A673 (cell line): ENCODE measurements around the gene RIPOR2. TPM values are rescaled to one million over a fixed set of nuclear protein-coding genes. Genes with fewer than 3 reads are reported as not detected.

ENCODE experiments used
- BruUV-seq: library from RNA; stranded (reverse); fragments of 400-500 nt; replicated peaks from 2 replicates; lab custom pipeline; 2021; lab: Mats Ljungman, UMichigan
- CTCF ChIA-PET: fragments of 300-600 bp; sonication (Branson Sonifier 250); formaldehyde crosslinking; loops from one replicate; lab custom pipeline; 2022; ENCODE audit warnings: antibody characterized with exemption; lab: Charles Lee
- POLR2A ChIA-PET: fragments of 300-600 bp; sonication (Branson Sonifier 250); formaldehyde crosslinking; loops from one replicate; lab custom pipeline; 2022; ENCODE audit warnings: antibody characterized with exemption; ENCODE audit not compliant: low non-redundant PET; lab: Charles Lee
- DNase-seq: peaks from one replicate; pipeline ENCODE4 v3.0.0-alpha.2; 2015; ENCODE audit warnings: low spot score
- H3K27ac ChIP-seq: fragments of 200-600 bp; sonication (generic); 2 replicates; pipeline ENCODE4 v1.5.1; 2016; ENCODE audit warnings: mixed run types, low read depth, mild to moderate bottlenecking, mixed read lengths, antibody characterized with exemption, low read length; ENCODE audit not compliant: poor library complexity, severe bottlenecking
- H3K27me3 ChIP-seq: fragments of 200-600 bp; sonication (generic); replicated peaks from 2 replicates; pipeline ENCODE4 v1.6.1; 2017; ENCODE audit warnings: mixed run types, low read depth, mild to moderate bottlenecking, mixed read lengths, antibody characterized with exemption, low read length; ENCODE audit not compliant: insufficient read depth, poor library complexity
- H3K36me3 ChIP-seq: fragments of 200-600 bp; sonication (generic); 2 replicates; pipeline ENCODE4 v1.6.1; 2016; ENCODE audit warnings: mixed run types, mild to moderate bottlenecking, mixed read lengths, antibody characterized with exemption, low read length; ENCODE audit not compliant: insufficient read depth, poor library complexity, severe bottlenecking
- H3K4me1 ChIP-seq: fragments of 200-600 bp; sonication (generic); 2 replicates; pipeline ENCODE4 v1.6.1; 2017; ENCODE audit warnings: mixed run types, mild to moderate bottlenecking, mixed read lengths, antibody characterized with exemption, low read length; ENCODE audit not compliant: insufficient read depth, poor library complexity, severe bottlenecking
- H3K4me3 ChIP-seq: fragments of 200-600 bp; sonication (generic); 2 replicates; pipeline ENCODE4 v1.5.1; 2016; ENCODE audit warnings: low read depth, mixed run types, mild to moderate bottlenecking, mixed read lengths, low read length; ENCODE audit not compliant: poor library complexity, severe bottlenecking
- H3K9me3 ChIP-seq: fragments of 200-600 bp; sonication (generic); 2 replicates; pipeline ENCODE4 v1.6.1; 2016; ENCODE audit warnings: mixed run types, low read depth, mild to moderate bottlenecking, mixed read lengths, antibody characterized with exemption, low read length; ENCODE audit not compliant: poor library complexity, severe bottlenecking
- CTCF ChIP-seq: fragments of 300-800, 200-600 bp; sonication (generic); conservative IDR thresholded peaks from 2 replicates; pipeline ENCODE4 v1.5.1; 2017; ENCODE audit warnings: low read depth, mild to moderate bottlenecking, antibody characterized with exemption, low read length, moderate library complexity, mixed read lengths
- EZH2 ChIP-seq: fragments of 200-600 bp; sonication (generic); IDR thresholded peaks from 2 replicates; pipeline ENCODE4 v1.6.1; 2017; ENCODE audit warnings: borderline replicate concordance, low read depth, mild to moderate bottlenecking, mixed read lengths, antibody characterized with exemption, low read length; ENCODE audit not compliant: poor library complexity, severe bottlenecking
- intact Hi-C: fragments of 100-400 bp; cut with micrococcal nuclease; formaldehyde crosslinking; loops from one replicate; pipeline ENCODE4 v1.10.0; 2022; ENCODE audit not compliant: unreplicated experiment
- total RNA-seq: library from RNA; stranded (reverse); gene quantifications from 2 replicates; pipeline ENCODE4 v1.2.3, GENCODE V29; 2021

RIPOR2 gene
- total RNA-seq, 1 experiment from 2014 or later = 0.17 TPM

GRCh38 chr6:24775520-24776058, 160.2 kb downstream of the RIPOR2 start:
- POLR2A ChIA-PET = interaction anchor here (0.7 kb wide), 1 partner anchor 192 kb away, joined by 8 read pairs; no protein-coding TSS in a partner anchor
- CTCF ChIA-PET = no interaction called here
- H3K9me3 ChIP-seq = no peaks in the 10 kb centered on the region
- intact Hi-C loops = loop anchor here (2.0 to 10.0 kb wide), 2 partner anchors 55 to 299 kb away; no protein-coding TSS in a partner anchor
- peak overlapping the region; percentile 99 for H3K27ac ChIP-seq
- H3K36me3 ChIP-seq = peaks cover 13% of the 10 kb centered on the region
- H3K27me3 ChIP-seq = no peaks in the 10 kb centered on the region
- peaks cover 10% of the 10 kb centered on the region for H3K4me1 ChIP-seq
- no peak for TF ChIP-seq CTCF
- DNase-seq = peak; percentile 33
- BruUV-seq = TSS peak; percentile 30
- H3K4me3 ChIP-seq = peak overlapping the region; percentile 76

GRCh38 chr6:24774696-24775519, 160.9 kb downstream of the RIPOR2 start, which contains the start of gene GMNN:
Gene GMNN (plus strand): TSS chr6:24774937. CDS start chr6:24777247, 2,310 bp downstream.
- TF ChIP-seq EZH2 (no peak), CTCF (no peak)
- intact Hi-C loops = loop anchor here (2.0 to 10.0 kb wide), 2 partner anchors 54 to 300 kb away; no protein-coding TSS in a partner anchor
- peak within 1 kb of the TSS; percentile 76 for H3K4me3 ChIP-seq
- peak within 1 kb of the TSS; percentile 99 for H3K27ac ChIP-seq
- peaks cover 10% of the 10 kb centered on the region for H3K4me1 ChIP-seq
- H3K36me3 ChIP-seq = peaks cover 6% of the 10 kb centered on the region
- POLR2A ChIA-PET = interaction anchor here (0.7 kb wide), 1 partner anchor 191 kb away, joined by 8 read pairs; no protein-coding TSS in a partner anchor
- BruUV-seq = TSS peak; percentile 58
- CTCF ChIA-PET = no interaction called here
- H3K27me3 ChIP-seq = no peaks in the 10 kb centered on the region
- H3K9me3 ChIP-seq = no peaks in the 10 kb centered on the region
- DNase-seq = peak; percentile 98

GRCh38 chr6:24768361-24768760, 167.4 kb downstream of the RIPOR2 start:
- no peak for DNase-seq
- ChIA-PET CTCF (no interaction called here), POLR2A (no interaction called here)

More at GRCh38 chr6:24768361-24768760, 167.4 kb downstream of the RIPOR2 start:
- intact Hi-C loops = no loop called here
- H3K4me3 ChIP-seq = no peak overlapping the region
- H3K36me3 ChIP-seq = no peaks in the 10 kb centered on the region
- no peaks in the 10 kb centered on the region for H3K4me1 ChIP-seq
- BruUV-seq = no TSS peak
- no peaks in the 10 kb centered on the region for H3K9me3 ChIP-seq
- no peaks in the 10 kb centered on the region for H3K27me3 ChIP-seq
- no peak overlapping the region for H3K27ac ChIP-seq
- no peak for TF ChIP-seq EZH2
- TF ChIP-seq CTCF = no peak
